Subcutaneous abdominal adipose tissue (tissue), 5 donors: Measurements from ENCODE around the gene RBM47.
"Not testable (repeated sequence)": the region's sequence is repeated elsewhere in the genome, so short reads cannot be mapped to it uniquely, and the experiment has no call there.

Experiments
- H3K27ac ChIP-seq: one replicate; pipeline ENCODE4 v1.7.0; 2013; ENCODE audit warnings: low read depth, mild to moderate bottlenecking, inconsistent platforms, low read length, moderate library complexity
- H3K27me3 ChIP-seq, 5 donors: one replicate each; pipeline ENCODE4 v1.7.0; 2013; ENCODE audit warnings: low read length in 5 of 5, inconsistent platforms in 1 of 5; ENCODE audit not compliant: control insufficient read depth in 5 of 5, insufficient read depth in 4 of 5
- H3K36me3 ChIP-seq, 5 donors: one replicate each; pipeline ENCODE4 v1.7.0; 2013; ENCODE audit warnings: low read length in 5 of 5; ENCODE audit not compliant: control insufficient read depth in 5 of 5, insufficient read depth in 5 of 5
- H3K4me1 ChIP-seq, 5 donors: one replicate each; pipeline ENCODE4 v1.7.0; 2013; ENCODE audit warnings: low read length in 5 of 5, mild to moderate bottlenecking in 3 of 5, moderate library complexity in 1 of 5; ENCODE audit not compliant: control insufficient read depth in 5 of 5, insufficient read depth in 5 of 5
- H3K4me3 ChIP-seq, 5 donors: one replicate each; pipeline ENCODE4 v1.7.0; 2013; ENCODE audit warnings: low read length in 5 of 5, low read depth in 1 of 5
- H3K9ac ChIP-seq, 5 donors: one replicate each; pipeline ENCODE4 v1.7.0; 2013; ENCODE audit warnings: low read length in 5 of 5, mild to moderate bottlenecking in 4 of 5, moderate library complexity in 3 of 5
- H3K9me3 ChIP-seq, 5 donors: one replicate each; pipeline ENCODE4 v1.7.0; 2013; ENCODE audit warnings: low read length in 5 of 5; ENCODE audit not compliant: control insufficient read depth in 5 of 5
- donor health status: healthy.
- donor health status: healthy.
- donor health status: healthy.
- donor health status: healthy.
- donor health status: healthy.

RBM47 gene

GRCh38 chr4:40546969-40547788 lies 82.5 kb downstream of the RBM47 start:
- Histone ChIP-seq H3K9me3 (peaks cover 0 to 2% (median 0%) of the 10 kb centered on the region in 5 donors), H3K27ac (no peak overlapping the region), H3K27me3 (no peaks in the 10 kb centered on the region), H3K9ac (peak overlapping the region in 1 of 5 donors; percentile 20), H3K4me1 (peaks cover 0 to 17% (median 5%) of the 10 kb centered on the region in 5 donors), H3K36me3 (peaks cover 0 to 5% (median 0%) of the 10 kb centered on the region in 5 donors), H3K4me3 (no peak overlapping the region)

GRCh38 chr4:40546506-40546905 lies 83.2 kb downstream of the RBM47 start:
- Histone ChIP-seq H3K9ac (no peak overlapping the region), H3K4me1 (peaks cover 0 to 17% (median 5%) of the 10 kb centered on the region in 5 donors), H3K4me3 (no peak overlapping the region), H3K27me3 (no peaks in the 10 kb centered on the region), H3K36me3 (peaks cover 0 to 5% (median 0%) of the 10 kb centered on the region in 5 donors), H3K9me3 (peaks cover 0 to 2% (median 0%) of the 10 kb centered on the region in 5 donors), H3K27ac (no peak overlapping the region)

GRCh38 chr4:40545487-40545886 lies 84.2 kb downstream of the RBM47 start:
- not testable (repeated sequence) for H3K27me3 ChIP-seq, H3K9me3 ChIP-seq, H3K9ac ChIP-seq, H3K4me3 ChIP-seq, H3K27ac ChIP-seq, H3K36me3 ChIP-seq
- H3K4me1 ChIP-seq, result peaks cover 0 to 10% (median 0%) of the 10 kb centered on the region in 5 donors

- no peak overlapping the region for H3K27ac ChIP-seq
- H3K4me3 ChIP-seq, result no peak overlapping the region
- no peak overlapping the region for H3K9ac ChIP-seq
- H3K36me3 ChIP-seq, result peaks cover 0 to 6% (median 0%) of the 10 kb centered on the region in 5 donors
- peaks cover 0 to 4% (median 0%) of the 10 kb centered on the region in 5 donors for H3K4me1 ChIP-seq
- peaks cover 0 to 2% (median 0%) of the 10 kb centered on the region in 5 donors for H3K9me3 ChIP-seq
- H3K27me3 ChIP-seq, result no peaks in the 10 kb centered on the region
Measured at GRCh38 chr4:40544221-40544620, 85.4 kb downstream of the RBM47 start.

GRCh38 chr4:40540800-40541199 lies 88.9 kb downstream of the RBM47 start:
- no peak overlapping the region for H3K4me3 ChIP-seq
- H3K36me3 ChIP-seq, result peaks cover 0 to 9% (median 0%) of the 10 kb centered on the region in 5 donors
- H3K9me3 ChIP-seq, result no peaks in the 10 kb centered on the region
- no peaks in the 10 kb centered on the region for H3K27me3 ChIP-seq
- H3K4me1 ChIP-seq, result no peaks in the 10 kb centered on the region
- H3K27ac ChIP-seq, result no peak overlapping the region
- H3K9ac ChIP-seq, result no peak overlapping the region

GRCh38 chr4:40536032-40536431 lies 93.6 kb downstream of the RBM47 start:
- Histone ChIP-seq H3K4me3 (no peak overlapping the region), H3K27ac (no peak overlapping the region), H3K4me1 (no peaks in the 10 kb centered on the region), H3K9me3 (no peaks in the 10 kb centered on the region), H3K9ac (no peak overlapping the region), H3K36me3 (peaks cover 0 to 9% (median 0%) of the 10 kb centered on the region in 5 donors), H3K27me3 (no peaks in the 10 kb centered on the region)

- H3K27ac ChIP-seq, result no peak overlapping the region
- H3K27me3 ChIP-seq, result no peaks in the 10 kb centered on the region
- no peaks in the 10 kb centered on the region for H3K9me3 ChIP-seq
- H3K4me1 ChIP-seq, result no peaks in the 10 kb centered on the region
- no peaks in the 10 kb centered on the region for H3K36me3 ChIP-seq
- no peak overlapping the region for H3K4me3 ChIP-seq
- no peak overlapping the region for H3K9ac ChIP-seq
Measured at GRCh38 chr4:40531636-40532023, 98.0 kb downstream of the RBM47 start.

- H3K9ac ChIP-seq, result no peak overlapping the region
- H3K36me3 ChIP-seq, result no peaks in the 10 kb centered on the region
- H3K27ac ChIP-seq, result no peak overlapping the region
- no peak overlapping the region for H3K4me3 ChIP-seq
- peaks cover 0 to 5% (median 3%) of the 10 kb centered on the region in 5 donors for H3K4me1 ChIP-seq
- H3K27me3 ChIP-seq, result no peaks in the 10 kb centered on the region
- no peaks in the 10 kb centered on the region for H3K9me3 ChIP-seq
Measured at GRCh38 chr4:40530961-40531635, 98.6 kb downstream of the RBM47 start.

- Histone ChIP-seq H3K36me3 (no peaks in the 10 kb centered on the region), H3K4me1 (peaks cover 2 to 24% (median 19%) of the 10 kb centered on the region in 5 donors), H3K4me3 (no peak overlapping the region), H3K27ac (peak overlapping the region; percentile 83), H3K9ac (no peak overlapping the region), H3K9me3 (no peaks in the 10 kb centered on the region), H3K27me3 (no peaks in the 10 kb centered on the region)
Measured at GRCh38 chr4:40526741-40527140, 102.9 kb downstream of the RBM47 start.
